GM18498 (cell line): ENCODE data around the gene RAB7B.
"Not testable (repeated sequence)": the region's sequence is repeated elsewhere in the genome, so short reads cannot be mapped to it uniquely, and the experiment has no call there.

ENCODE experiments used
- ATAC-seq: cut with Tn5 transposase; IDR thresholded peaks from one replicate; pipeline ENCODE4 v1.9.1; 2021; ENCODE audit warnings: mild to moderate bottlenecking, moderate library complexity; ENCODE audit not compliant: unreplicated experiment

RAB7B gene

DNA sequence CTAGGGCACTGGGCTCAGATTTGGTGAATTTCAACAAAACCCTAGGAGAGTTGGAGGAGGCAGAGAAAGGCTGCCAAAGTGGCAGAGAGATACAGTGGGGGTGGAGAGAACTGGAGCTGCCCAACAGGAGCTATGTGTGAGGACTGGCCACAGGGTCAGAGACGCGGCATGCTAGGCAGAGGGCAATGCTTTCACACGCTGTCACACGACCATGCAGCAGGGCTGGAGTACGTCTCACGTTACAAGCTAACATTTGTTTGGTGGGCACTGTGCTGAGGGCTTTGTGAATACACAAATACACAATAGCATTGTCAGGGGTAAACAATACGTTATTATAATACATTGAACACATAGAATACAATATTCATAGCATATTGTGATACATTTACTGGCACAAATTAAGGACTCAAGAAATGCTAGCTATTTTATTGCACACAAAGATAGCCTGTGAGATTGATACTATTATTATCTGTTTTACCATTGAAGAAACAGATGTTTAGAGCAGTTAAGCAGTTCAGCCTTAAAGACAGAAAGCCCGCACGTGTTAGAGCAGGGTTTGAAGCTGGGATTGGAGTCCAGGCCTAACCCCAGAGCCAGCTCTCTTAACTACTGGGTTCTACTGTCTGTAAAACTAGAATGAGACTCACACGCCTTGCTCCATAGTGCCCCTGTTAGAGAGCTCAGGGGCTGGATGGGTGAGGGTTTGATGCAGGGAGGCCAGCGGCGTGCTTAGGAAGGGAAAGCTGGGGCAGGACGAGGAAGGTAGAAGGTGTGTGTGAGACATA lies 4.5 kb downstream of the RAB7B start:
- ATAC-seq, result no peak

DNA sequence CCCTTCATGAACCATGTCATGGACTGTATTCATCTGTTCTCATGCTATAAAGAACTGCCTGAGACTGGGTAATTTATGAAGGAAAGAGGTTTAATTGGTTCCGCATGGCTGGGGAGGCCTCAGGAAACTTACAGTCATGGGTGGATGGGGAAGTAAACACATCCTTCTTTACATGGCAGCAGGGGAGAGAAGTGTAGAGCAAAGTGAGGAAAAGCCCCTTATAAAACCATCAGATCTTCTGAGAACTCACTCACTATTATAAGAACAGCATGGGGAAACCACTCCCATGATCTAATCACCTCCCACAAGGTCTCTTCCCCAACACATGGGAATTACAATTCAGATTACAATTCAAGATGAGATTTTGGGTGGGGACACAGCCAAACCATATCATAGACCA lies 6.6 kb downstream of the RAB7B start:
- ATAC-seq, result not testable (repeated sequence)

DNA sequence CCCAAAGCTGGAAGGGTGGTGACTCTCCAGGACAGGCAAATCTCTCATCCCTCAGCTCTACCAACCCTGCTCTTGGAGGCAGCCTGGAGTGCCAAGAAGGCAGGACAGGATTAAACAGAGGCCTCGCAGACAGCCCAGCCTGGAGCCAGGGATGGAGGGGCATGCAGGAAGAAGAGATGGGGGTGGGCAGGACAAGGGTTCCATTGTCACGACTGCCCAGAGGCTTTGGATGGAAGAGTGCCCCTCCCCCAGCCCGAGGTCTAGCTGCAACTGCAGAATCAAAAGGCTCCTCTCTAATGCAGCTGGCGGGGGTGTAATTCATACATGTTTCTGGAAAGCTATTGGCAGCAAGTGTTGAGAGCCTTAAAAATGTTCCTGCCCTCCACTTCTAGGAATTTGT lies 8.8 kb downstream of the RAB7B start:
- no peak for ATAC-seq

DNA sequence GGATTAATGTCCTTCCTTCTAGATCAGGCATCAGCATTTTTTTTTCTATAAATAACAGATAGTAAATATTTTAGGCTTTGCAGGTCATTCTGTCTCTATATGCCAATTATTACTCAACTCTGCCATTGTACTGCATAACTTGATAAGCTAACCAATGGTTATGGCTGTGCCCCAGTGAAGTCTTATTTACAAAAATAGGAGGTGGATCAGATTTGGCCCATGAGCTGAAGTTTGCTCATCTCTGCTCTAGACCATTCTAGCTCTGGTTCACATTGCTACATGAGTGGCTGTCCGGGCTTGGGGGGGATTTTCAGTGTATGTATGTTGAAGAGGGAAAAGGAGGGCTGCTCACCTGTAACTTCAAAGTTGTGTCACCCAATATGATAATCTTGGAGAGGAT lies 10.1 kb downstream of the RAB7B start:
- no peak for ATAC-seq

DNA sequence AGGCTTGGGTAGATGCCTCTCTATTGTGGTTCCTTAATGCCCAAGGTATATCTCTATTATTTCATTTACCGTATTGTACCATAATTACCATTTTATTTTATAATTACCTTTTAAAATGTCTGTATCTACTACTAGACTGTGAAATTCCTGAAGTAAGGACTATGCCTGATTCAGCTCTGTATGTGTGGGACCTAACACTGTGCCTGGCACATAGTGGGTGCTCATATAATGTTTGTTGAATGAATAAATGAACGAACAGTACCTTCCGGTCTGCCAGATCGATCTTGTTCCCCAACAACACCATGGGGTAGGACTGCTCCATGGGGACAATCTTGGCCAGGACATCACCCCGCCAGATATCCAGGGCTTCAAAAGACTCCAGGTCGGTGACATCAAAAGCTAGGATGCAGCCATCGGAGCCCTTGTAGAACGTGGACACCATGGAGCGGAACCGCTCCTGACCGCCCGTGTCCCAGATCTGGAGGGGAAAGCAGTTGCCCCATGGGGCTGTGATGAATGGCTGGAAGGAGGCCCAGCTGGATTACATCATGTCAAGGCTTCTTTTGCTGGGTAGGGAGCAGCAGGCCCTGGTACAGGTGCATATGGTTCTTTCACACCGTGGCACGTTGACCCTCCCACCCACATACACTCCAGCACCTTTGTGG lies 10.8 kb downstream of the RAB7B start:
- ATAC-seq, result no peak

DNA sequence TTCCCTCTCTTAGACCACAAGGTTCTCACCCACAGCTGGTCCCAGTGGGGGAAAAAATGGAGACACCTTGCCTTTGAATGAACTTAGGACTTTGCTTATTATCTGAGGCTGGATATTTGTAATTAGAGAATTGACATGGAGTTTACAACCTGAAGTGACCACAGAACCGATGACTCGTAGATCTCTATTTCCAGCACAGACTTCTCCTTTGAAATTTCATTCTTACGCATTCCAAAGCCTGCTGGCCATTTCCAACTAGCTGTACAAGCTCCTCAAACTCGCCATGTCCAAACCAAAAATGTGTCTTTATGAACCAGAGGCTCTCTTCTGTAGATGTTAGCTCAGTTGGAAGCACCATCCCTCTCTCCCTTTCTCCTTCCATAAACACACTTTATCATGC lies 12.0 kb downstream of the RAB7B start:
- ATAC-seq, result no peak

DNA sequence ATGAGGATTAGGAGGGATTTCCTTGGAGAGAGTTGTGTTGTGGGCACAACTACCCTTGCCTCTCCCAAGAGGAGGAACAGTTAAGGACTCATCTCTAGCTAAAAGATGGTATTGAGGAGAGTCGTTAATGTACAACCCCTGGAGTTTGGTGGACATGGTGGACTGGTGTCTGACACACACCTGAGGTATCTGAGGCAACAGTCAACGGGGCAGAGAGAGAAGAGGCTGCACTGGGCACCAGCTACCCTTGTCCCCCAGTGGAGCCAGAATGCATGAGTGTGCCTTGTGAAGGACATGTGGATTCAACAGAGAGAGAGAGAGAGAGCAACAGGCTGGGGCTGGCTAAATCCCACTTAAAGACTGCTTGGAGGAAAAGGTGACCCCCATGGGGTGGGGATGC lies 13.0 kb downstream of the RAB7B start:
- ATAC-seq, result no peak

DNA sequence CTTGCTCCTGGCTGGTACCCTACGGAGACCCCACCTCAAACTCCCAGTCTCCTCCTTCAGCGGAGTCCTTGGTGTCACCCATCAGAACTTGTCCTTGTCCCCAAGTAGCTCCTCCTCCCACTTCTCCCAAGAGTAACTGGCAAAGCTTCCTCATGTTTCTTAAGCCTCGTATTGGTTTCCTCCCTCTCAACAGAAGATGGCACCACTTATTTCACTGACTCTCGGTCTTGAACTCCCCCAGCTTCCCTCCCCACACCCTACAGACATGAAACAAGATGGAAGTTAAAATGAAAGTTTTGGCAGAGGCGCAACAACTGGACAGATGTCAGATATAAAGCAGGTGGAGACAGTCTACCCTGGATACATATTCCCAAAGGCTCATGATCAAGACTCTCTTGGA lies 13.4 kb downstream of the RAB7B start:
- ATAC-seq, result no peak

DNA sequence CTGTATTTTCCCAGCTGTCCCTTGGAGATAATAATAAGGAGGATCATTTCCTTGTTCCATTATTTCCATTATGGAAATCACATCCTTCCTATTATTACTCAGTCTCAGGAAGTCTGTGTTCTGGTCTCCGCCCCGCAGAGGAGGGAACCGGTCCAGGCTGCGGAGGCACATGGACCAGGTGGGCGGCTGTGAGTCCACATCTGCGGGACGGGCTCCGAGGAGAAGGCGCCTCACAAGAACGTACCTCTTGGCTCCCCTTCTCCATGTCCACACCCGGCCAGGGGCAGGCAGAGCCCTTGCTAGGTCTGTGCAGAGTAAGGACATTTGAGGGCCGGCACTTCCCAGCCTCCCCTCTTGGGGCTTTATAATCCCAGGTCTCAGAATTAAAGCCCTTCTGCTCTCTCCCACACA lies 14.6 kb downstream of the RAB7B start:
- no peak for ATAC-seq

DNA sequence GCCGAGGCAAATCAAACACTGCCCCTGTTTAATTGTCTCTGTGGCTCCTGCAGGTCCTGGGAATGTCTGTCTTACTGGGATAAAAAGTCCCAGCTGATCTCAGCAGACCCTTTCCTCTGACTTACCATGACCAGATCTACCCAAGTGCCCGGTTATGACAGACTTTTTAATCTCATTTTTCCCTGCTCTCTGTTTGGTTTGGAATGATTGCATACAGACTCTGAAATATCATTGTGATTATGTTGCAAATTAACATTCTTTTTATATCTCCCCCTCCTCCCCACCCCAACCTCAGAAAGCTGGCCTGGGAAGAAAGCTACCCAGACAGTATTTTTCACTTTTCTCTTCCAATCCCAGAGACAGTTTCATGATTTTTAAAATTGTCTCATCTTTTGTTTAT lies 16.3 kb downstream of the RAB7B start:
- no peak for ATAC-seq

DNA sequence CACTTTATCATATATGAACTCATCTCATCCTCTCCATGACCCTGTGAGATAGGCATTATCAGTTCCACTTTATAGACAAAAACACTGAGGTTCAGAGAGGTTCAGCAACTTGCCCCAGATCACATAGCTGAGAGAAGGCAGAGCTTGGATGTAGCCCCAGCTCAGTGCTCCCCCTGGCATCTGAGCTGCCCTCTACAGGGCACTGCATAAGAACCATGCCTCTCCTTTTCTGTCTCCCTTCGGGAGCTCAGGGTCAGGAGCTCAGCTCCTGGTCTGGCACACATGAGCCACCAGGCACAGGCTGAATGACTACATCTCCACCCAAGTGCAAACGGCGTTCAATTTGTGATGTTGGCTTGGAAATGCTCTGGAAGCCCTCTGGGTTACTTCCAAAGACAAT lies 16.9 kb downstream of the RAB7B start:
- ATAC-seq, result no peak

DNA sequence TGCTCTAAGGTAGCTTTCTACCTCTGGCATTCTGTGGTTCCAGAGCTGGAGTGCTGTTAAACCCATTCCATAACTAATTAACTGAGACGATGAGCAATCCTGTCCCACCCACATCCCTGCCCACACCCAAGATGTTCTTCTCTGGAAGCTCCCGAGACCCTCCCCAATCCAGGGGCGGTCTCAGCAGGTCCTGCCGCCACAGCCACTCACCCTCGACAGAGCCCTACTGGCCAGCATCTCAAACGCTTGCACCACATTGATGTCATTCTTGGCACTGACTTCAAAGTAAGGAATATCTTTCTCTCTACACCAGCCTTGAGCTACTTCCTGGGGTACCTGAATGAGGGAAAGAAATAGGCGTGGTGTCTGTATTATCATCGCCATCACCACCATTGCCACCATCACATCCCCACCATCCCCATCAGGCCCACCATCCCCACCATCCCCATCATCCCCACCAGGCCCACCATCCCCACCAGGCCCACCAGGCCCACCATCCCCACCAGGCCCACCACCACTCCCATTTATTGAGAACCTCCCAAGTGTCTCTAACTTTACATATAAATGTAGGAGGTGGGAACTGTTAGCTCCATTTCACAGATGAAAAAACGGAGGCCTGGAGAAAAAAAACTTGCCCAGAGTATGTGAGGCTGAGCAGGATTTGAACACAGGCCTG lies 17.7 kb downstream of the RAB7B start:
- ATAC-seq, result no peak

DNA sequence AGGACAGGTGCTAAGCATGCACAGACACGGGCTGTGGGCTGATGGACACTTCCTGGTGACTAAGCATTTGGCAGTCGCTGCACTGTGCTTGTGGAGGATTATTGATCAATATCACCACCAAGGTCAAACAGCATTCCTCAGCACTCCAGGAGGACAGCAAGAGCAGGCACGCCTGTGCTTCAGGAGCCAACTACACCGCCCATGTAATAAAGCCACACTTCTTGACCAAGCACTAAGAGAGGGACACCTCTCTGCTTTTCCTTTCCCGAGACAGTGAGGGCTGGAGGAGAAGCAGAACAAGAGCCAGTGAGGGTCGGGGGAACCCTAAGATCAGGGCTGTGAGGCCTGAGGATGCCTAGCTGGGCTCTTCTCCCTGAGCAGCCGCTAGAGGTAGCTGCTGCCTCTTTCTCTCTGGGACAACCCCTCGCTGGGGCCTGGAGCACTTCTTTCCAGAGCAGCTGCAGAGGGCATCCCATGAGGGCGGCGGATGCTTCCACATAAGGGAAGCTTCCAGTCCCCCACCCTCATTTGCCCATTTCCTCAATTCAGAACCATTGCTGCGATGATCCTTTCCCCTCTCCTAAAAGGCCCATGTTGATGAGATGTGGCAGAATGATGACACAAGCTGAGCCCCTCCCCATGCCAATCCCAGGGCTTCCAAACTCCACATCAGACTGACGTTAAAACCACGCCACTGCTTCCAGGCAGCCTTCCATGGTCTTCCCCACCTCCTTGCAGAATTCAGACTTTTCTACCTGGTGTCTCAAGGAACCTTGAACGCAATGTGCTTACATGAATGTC lies 19.1 kb downstream of the RAB7B start:
- ATAC-seq, result peak; percentile 65

DNA sequence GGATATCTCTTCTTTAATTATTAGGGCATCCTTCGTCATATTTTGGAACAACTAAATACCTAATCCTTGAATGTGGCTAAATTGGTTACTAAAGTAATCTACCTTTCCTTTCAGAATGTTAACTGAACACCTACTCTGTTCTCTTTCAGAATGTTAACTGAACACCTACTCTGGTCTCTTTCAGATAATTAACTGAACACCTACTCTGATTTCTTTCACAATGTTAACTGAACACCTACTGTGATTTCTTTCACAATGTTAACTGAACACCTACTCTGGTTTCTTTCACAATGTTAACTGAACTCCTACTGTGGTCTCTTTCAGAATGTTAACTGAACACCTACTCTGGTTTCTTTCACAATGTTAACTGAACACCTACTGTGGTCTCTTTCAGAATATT lies 21.9 kb downstream of the RAB7B start:
- no peak for ATAC-seq

DNA sequence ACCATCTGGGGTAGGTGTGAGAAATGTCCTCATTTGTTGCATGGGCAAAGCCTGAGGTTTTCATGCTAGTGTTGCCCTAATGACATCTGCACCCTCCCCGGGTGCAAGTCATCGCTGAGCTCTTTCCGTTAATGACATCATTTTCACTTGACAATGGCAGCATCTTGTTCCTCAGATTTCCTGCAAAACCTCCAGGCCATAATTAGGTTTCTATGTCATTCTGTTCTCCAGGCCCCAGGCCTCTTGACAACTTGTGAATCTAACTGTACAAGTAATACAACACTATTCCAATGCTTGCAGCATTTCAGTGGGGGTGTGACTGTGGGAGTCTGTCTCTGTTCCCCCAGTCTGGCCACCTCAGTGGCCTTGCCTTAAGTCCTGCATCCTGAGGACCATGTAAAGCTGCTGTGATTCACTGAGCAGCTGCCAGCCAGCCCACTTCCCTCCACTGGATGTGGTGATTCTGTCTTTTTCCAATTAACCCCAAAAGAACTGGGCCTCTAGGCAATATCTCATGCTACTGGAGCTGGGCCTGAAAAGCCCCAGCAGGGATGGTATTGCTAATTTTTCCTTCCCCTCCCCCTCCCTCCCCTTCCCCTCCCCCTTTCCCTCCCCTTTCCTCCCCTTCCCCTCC lies 22.8 kb downstream of the RAB7B start:
- ATAC-seq, result no peak

DNA sequence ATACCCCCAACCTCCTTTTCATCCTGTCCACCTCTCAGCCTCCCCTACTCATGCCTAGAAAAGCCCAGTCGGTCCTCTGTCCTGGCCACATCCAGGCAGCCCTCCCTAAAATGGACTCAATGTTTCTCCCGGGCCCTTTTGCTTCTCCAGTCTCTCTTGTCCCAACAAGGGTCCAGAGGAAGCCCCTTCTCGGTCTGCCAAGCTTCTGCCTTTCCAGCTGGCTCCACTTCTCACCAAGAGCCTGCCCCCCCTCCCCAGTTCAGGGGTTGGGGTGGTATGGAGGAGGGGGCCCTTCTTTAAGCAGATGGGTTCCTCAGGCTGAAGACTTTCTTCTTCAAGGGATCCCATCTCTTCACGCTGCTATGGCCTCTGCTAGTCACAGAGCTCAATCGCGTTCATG lies 23.9 kb downstream of the RAB7B start:
- ATAC-seq, result no peak

DNA sequence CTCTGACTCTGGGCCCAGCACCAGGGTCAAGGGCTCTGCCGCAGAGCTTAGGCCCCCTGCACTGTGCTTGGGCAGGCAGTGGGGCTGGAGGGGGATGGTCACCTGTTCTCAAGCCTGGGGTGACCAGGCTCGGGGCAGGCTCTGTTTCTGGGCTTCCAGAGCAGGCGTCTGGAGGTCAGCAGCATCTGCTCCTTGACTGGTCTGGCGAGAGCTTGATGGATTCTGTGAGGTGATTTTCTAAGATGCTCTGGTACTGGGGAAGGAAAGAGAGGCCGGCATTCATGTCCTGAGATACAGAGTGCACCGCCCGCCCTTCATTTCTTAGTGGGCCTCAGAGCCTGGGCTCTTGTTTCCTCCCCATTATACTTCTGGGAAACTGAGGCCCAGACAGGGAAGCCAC lies 24.5 kb downstream of the RAB7B start:
- no peak for ATAC-seq

DNA sequence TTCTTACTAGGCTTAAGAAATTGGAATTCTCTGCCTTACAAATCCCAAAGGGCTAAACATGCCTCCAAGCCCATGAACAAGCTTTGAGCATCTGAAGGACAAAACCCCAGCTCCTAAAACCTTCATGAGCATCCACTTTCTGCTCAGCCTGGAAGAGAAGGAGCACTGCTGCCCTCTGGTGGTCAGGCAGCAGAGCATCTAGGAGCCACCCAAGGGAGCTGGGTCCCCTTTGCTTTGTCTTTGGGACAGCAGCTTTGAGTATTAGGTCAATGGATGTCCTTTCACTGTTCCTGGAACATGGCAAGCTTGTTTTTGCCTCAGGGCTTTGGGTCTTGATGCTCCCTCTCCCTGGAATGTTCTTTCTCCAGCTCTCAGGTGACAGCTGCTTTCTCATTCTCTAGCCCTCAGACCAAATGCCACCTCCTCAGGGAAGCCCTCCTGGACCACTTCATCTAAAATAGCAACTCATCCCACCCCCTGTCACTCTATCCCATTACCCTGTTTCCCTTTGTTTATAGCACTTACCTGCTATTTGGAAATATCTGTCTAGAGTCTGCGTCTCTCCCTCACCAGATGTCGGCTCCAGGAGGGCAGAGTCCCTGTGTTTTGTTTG lies 25.7 kb downstream of the RAB7B start:
- ATAC-seq, result no peak

DNA sequence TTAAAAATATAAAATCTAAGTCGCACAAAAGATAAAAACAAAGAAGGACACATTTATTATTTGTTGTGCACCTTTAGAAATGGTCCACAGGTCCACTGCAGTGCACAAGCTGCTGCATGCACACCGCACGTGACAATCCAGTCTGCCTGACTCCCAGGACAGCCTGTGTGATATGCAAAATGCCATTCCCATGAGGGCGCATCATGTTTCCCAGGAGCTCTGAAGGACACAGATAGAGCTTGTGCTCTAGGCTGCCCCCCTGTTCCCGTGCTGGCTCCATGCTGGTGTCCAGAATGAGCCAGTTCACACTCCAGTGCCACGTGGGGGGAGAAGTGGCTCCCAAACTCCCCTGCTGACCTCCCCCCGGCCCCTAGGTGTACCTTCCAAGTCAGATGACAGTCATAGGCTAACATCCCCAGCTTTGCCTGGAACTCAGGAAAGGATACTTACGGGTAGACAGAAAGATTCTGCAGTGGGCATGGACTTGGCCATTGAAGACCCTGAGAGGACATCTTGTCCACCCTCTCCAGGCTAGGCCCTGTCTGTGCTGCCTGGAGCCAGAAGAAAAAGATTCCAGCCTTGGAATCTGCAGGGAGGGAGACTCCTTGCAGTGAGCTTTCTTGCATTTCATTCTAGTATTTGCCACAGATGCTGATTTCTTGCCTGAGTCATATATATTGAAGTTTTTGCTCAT lies 26.3 kb downstream of the RAB7B start:
- ATAC-seq, result no peak

DNA sequence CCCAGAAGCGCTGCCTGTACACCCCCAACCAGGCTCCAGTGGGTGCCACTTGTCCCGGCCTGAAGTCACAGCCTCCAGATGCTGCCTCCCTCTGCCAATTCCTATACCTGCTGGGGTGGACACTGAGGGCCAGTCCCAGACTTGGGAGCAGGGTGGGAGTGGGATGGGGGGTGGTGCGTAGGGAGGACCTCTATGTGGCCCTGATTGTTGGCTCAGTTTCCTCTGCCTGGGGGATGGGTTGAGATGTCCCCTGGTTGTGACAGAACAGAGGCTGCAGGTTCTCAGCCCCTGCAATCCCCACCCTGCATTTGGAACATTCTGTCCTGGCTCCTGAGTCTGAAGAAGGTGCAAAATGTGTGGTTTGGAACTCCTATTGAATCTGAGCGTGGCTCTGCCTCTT lies 27.2 kb downstream of the RAB7B start:
- ATAC-seq, result no peak
